Activated B cell treated with CpG ODN at 0.5 μM for 24 hours (primary cell): Measurements from ENCODE around the gene TNFSF13B. TPM values are rescaled to one million over a fixed set of nuclear protein-coding genes. Genes with fewer than 3 reads are reported as not detected.

Experiments used
- ATAC-seq: fragments of 200-7000 bp; cut with Tn5 transposase; one replicate; pipeline ENCODE4 v1.10.0; 2021; ENCODE audit warnings: low read depth, mild to moderate bottlenecking, moderate library complexity
- CTCF ChIA-PET: fragments of 350-600 bp; sonication (Branson Sonifier 250); formaldehyde crosslinking; loops from one replicate; lab custom pipeline; 2021; ENCODE audit warnings: antibody characterized with exemption; lab: Charles Lee
- POLR2A ChIA-PET: fragments of 350-600 bp; sonication (Branson Sonifier 250); formaldehyde crosslinking; loops from one replicate; lab custom pipeline; 2021; ENCODE audit warnings: antibody characterized with exemption; lab: Charles Lee
- DNase-seq: peaks from one replicate; pipeline ENCODE4 v3.0.0; 2022
- H3K27ac Mint-ChIP-seq: one replicate; pipeline ENCODE4 v1.8.0; 2020; ENCODE audit warnings: mixed read lengths
- H3K27me3 Mint-ChIP-seq: one replicate; pipeline ENCODE4 v1.8.0; 2021; ENCODE audit warnings: mixed read lengths
- H3K36me3 Mint-ChIP-seq: one replicate; pipeline ENCODE4 v1.8.0; 2021; ENCODE audit warnings: low read depth, mixed read lengths
- H3K4me1 Mint-ChIP-seq: one replicate; pipeline ENCODE4 v1.8.0; 2021; ENCODE audit warnings: mixed read lengths
- H3K4me3 Mint-ChIP-seq: one replicate; pipeline ENCODE4 v1.8.0; 2020; ENCODE audit warnings: mild to moderate bottlenecking, mixed read lengths
- H3K9me3 Mint-ChIP-seq: one replicate; pipeline ENCODE4 v1.8.0; 2020; ENCODE audit warnings: mixed read lengths
- CTCF ChIP-seq: fragments of 200-600 bp; IDR thresholded peaks from one replicate; pipeline ENCODE4 v1.8.0; 2022; ENCODE audit warnings: antibody characterized with exemption, mild to moderate bottlenecking
- intact Hi-C: fragments of 100-400 bp; cut with micrococcal nuclease; formaldehyde crosslinking; loops from one replicate; pipeline ENCODE4 v1.15.1; 2024
- total RNA-seq: library from RNA; stranded (reverse); gene quantifications from 2 replicates; pipeline ENCODE4 v1.2.3, GENCODE V29; 2022

The TNFSF13B gene
- total RNA-seq, result 1.7 and 2.7 TPM in 2 replicates

- H3K36me3 Mint-ChIP-seq, result no peaks in the 10 kb centered on the region
- DNase-seq, result peak; percentile 26
- H3K9me3 Mint-ChIP-seq, result no peaks in the 10 kb centered on the region
- peak within 1 kb of the TSS; percentile 91 for H3K27ac Mint-ChIP-seq
- POLR2A ChIA-PET, result interaction anchor here (0.7 to 1.1 kb wide), 4 partner anchors 24 to 1517 kb away, joined by 3 to 4 read pairs (median 3); partner anchors contain the start of genes ABHD13 and IRS2
- peaks cover 48% of the 10 kb centered on the region for H3K4me1 Mint-ChIP-seq
- TF ChIP-seq CTCF, result no peak
- no peaks in the 10 kb centered on the region for H3K27me3 Mint-ChIP-seq
- CTCF ChIA-PET, result interaction anchor here (1.2 to 1.4 kb wide), 2 partner anchors 51 to 56 kb away, joined by 3 to 4 read pairs; no protein-coding TSS in a partner anchor
- peak within 1 kb of the TSS; percentile 83 for H3K4me3 Mint-ChIP-seq
- peak; percentile 74 for ATAC-seq
- intact Hi-C loops, result loop anchor here (1.0 to 5.0 kb wide), 3 partner anchors 42 to 1518 kb away; partner anchors contain the start of genes ABHD13 and IRS2
Observed at GRCh38 chr13:108269601-108270328, at the start of gene TNFSF13B. TSS of gene TNFSF13B (plus strand) at chr13:108269718. CDS start at chr13:108269896, 178 bp downstream.

GRCh38 chr13:108220041-108220440, 49.5 kb upstream of the TNFSF13B start:
- peaks cover 9% of the 10 kb centered on the region for H3K36me3 Mint-ChIP-seq
- intact Hi-C loops, result loop anchor here (10.0 kb wide), 1 partner anchor 285 kb away; no protein-coding TSS in a partner anchor
- H3K27ac Mint-ChIP-seq, result peak overlapping the region; percentile 76
- CTCF ChIA-PET, result interaction anchor here (2.6 kb wide), 1 partner anchor 44 kb away, joined by 9 read pairs; no protein-coding TSS in a partner anchor
- H3K9me3 Mint-ChIP-seq, result no peaks in the 10 kb centered on the region
- H3K4me3 Mint-ChIP-seq, result peak overlapping the region; percentile 96
- no peaks in the 10 kb centered on the region for H3K27me3 Mint-ChIP-seq
- DNase-seq (no peak), ATAC-seq (no peak)
- POLR2A ChIA-PET, result no interaction called here
- H3K4me1 Mint-ChIP-seq, result peaks cover 70% of the 10 kb centered on the region
- TF ChIP-seq CTCF, result no peak

- ChIA-PET POLR2A (no interaction called here), CTCF (interaction anchor here (1.0 to 1.2 kb wide), 3 partner anchors 22 to 671 kb away, joined by 3 read pairs; no protein-coding TSS in a partner anchor)
- ATAC-seq (no peak), DNase-seq (no peak)
- Mint-ChIP-seq H3K27me3 (no peaks in the 10 kb centered on the region), H3K9me3 (no peaks in the 10 kb centered on the region), H3K4me3 (no peak overlapping the region), H3K27ac (peak overlapping the region; percentile 51), H3K4me1 (peaks cover 67% of the 10 kb centered on the region), H3K36me3 (peaks cover 6% of the 10 kb centered on the region)
- no peak for TF ChIP-seq CTCF
- intact Hi-C loops, result loop anchor here (10.0 kb wide), 1 partner anchor 281 kb away; no protein-coding TSS in a partner anchor
Observed at GRCh38 chr13:108223687-108224503, 45.6 kb upstream of the TNFSF13B start.

- POLR2A ChIA-PET, result no interaction called here
- no peak overlapping the region for H3K4me3 Mint-ChIP-seq
- DNase-seq, result no peak
- no peaks in the 10 kb centered on the region for H3K27me3 Mint-ChIP-seq
- no peaks in the 10 kb centered on the region for H3K9me3 Mint-ChIP-seq
- ATAC-seq, result no peak
- H3K36me3 Mint-ChIP-seq, result peaks cover 20% of the 10 kb centered on the region
- H3K27ac Mint-ChIP-seq, result peak overlapping the region; percentile 14
- intact Hi-C loops, result loop anchor here (10.0 kb wide), 1 partner anchor 279 kb away; no protein-coding TSS in a partner anchor
- CTCF ChIA-PET, result interaction anchor here (1.2 to 1.3 kb wide), 2 partner anchors 12 to 670 kb away, joined by 4 read pairs; no protein-coding TSS in a partner anchor
- H3K4me1 Mint-ChIP-seq, result peaks cover 53% of the 10 kb centered on the region
- TF ChIP-seq CTCF, result no peak
Observed at GRCh38 chr13:108225440-108225839, 44.1 kb upstream of the TNFSF13B start.
